Aorta (tissue), 5 donors: Measurements from ENCODE around the gene TAF10. TPM values are rescaled to one million over a fixed set of nuclear protein-coding genes. Genes with fewer than 3 reads are reported as not detected.

Experiments
- ATAC-seq: fragments of 200-7000 bp; cut with Tn5 transposase; one replicate; pipeline ENCODE4 v1.9.1; 2022; ENCODE audit warnings: moderate library complexity; ENCODE audit not compliant: low FRiP score
- DNase-seq, 2 donors: peaks; one replicate each; pipeline ENCODE4 v3.0.0-alpha.2; 2020
- H3K27ac ChIP-seq, 2 donors: one replicate each; pipeline ENCODE4 v1.5.1; 2013; ENCODE audit warnings: low read length in 2 of 2, mild to moderate bottlenecking in 2 of 2, moderate library complexity in 2 of 2, control low read depth in 1 of 2, inconsistent platforms in 1 of 2, low read depth in 1 of 2
- H3K27me3 ChIP-seq, 2 donors: one replicate each; pipeline ENCODE4 v1.6.1; 2013; ENCODE audit warnings: control low read depth in 1 of 2, low read length in 1 of 2, mild to moderate bottlenecking in 1 of 2, moderate library complexity in 1 of 2; ENCODE audit not compliant: insufficient read depth in 2 of 2, control insufficient read depth in 1 of 2
- H3K36me3 ChIP-seq, 2 donors: one replicate each; pipeline ENCODE4 v1.6.1; 2013; ENCODE audit warnings: control low read depth in 1 of 2, low read length in 1 of 2, mild to moderate bottlenecking in 1 of 2; ENCODE audit not compliant: insufficient read depth in 2 of 2, control insufficient read depth in 1 of 2
- H3K4me1 ChIP-seq, 2 donors: one replicate each; pipeline ENCODE4 v1.6.1; 2013; ENCODE audit warnings: low read length in 2 of 2, control low read depth in 1 of 2, mild to moderate bottlenecking in 1 of 2, moderate library complexity in 1 of 2; ENCODE audit not compliant: insufficient read depth in 2 of 2, control insufficient read depth in 1 of 2
- H3K4me3 ChIP-seq, 2 donors: one replicate each; pipeline ENCODE4 v1.5.1; 2013; ENCODE audit warnings: low read length in 2 of 2, control low read depth in 1 of 2, mild to moderate bottlenecking in 1 of 2
- H3K9me3 ChIP-seq: one replicate; pipeline ENCODE4 v1.6.1; 2013; ENCODE audit warnings: mild to moderate bottlenecking, low read length; ENCODE audit not compliant: control insufficient read depth
- WGBS, 2 donors: extraction: QIAGEN DNeasy Blood & Tissue Kit; methylation state at CpG; one replicate each; pipeline ENCODE4 v1.1.7; 2013; 5-methylcytosine and 5-hydroxymethylcytosine counted together
- intact Hi-C, 2 donors: fragments of 100-400 bp; cut with DNase I; formaldehyde crosslinking; loops; one replicate each; pipeline versions ENCODE4 v1.14.2 to v1.15.0; 2022
- polyA plus RNA-seq, 2 donors: library from polyadenylated mRNA; stranded (reverse); fragments of 200-250 nt; gene quantifications; one replicate each; pipeline ENCODE4 v1.2.3, GENCODE V29; 2013
- total RNA-seq, 2 donors: library from RNA; stranded (reverse); fragmentation: NEBNext Ultra II Directional; extraction: Animal tissue kit (Norgen Biotek cat#: 25700); gene quantifications; one replicate each; pipeline ENCODE4 v1.2.1, GENCODE V29; 2021
- donor health status: healthy with polysubstance abuse.
- donor health status: Bipolar disorder and iron deficiency.
- donor health status: DM: no; HTN: no; CAD: no.
- donor health status: DM: no; HTN: no; CAD: no.
- donor health status: DM: yes; HTN: yes; CAD: no.

The TAF10 gene
- total and polyA plus RNA-seq, 4 donors = 55.0 to 119 (median 93.5) TPM

DNA sequence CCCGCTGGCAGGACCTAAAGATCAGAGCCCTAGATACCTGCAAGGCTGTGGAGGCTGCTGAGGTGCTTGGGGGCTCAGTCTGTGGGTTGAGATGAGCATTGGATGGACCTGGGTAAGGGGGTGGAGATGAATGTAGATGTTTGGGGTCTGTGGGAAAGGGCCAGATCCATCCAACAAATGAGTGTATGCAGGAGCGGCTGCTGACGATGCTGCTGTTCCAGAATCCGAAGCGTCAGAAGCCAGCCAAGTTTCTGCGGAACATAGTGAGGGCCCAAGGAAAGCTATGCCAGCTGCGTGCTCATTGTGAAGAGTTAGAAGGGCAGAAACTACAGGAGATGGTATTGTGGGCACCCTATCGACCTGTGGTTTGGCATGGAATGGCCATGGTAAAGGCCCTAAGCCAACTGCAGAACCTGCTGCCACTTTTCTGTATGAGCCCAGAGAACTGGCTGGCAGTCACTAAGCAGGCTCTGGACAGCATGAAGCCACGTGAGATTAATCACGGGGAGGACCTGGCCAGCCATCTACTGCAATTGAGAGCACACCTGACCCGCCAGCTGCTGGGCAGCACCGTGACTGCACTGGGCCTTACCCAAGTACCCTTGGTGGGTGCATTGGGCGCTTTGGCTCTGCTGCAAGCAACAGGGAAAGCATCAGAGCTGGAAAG, 45.2 kb downstream of the TAF10 start:
- Histone ChIP-seq H3K27me3 (no peaks in the 10 kb centered on the region), H3K36me3 (no peaks in the 10 kb centered on the region), H3K4me1 (no peaks in the 10 kb centered on the region), H3K4me3 (no peak overlapping the region), H3K27ac (no peak overlapping the region), H3K9me3 (no peaks in the 10 kb centered on the region)
- WGBS, 2 donors = 87% methylated on average over 13 of the region's 13 CpGs
- DNase-seq (peak in 1 of 2 donors; percentile 42), ATAC-seq (no peak)
- intact Hi-C loops = no loop called here

DNA sequence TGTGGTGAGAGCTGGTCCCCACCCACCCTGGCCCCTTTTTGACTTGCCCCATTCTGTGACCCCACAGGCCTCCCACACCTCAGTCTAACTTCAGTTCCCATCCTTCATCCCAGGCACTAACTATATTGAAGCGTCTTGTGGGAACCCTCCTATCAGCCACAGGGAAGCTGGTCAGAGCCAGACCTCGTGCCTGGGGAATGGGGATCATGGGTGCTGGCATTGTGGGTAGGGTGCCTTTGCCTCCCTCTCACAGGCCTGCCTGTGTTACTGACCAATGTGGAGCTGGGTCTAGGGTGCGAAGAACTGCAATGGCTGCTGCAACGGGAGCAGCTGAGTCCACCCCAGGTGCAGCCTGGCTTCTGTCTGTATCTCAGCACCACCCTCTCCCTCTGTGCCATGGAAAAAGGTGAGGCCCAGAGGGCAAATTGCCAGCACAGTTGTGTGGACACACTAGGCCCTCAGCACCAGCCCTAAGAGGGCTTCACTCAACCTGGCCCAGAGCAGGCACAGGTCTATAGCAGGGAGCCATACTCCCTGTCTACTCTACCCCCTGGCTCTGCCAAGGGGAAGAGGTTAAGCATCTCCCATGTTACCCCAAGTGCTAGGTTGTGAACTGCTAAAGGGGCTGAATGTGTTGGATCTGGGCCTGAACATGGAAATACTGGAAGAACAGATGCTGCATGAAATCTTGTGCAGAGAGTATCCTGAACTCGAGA, 45.9 kb downstream of the TAF10 start:
- H3K9me3 ChIP-seq = no peaks in the 10 kb centered on the region
- H3K27me3 ChIP-seq = no peaks in the 10 kb centered on the region
- no peak for ATAC-seq
- H3K27ac ChIP-seq = no peak overlapping the region
- H3K4me1 ChIP-seq = no peaks in the 10 kb centered on the region
- 89 to 92% methylated on average over 5 of the region's 5 CpGs for WGBS, 2 donors
- DNase-seq = peak in 1 of 2 donors; percentile 51
- intact Hi-C loops = no loop called here
- no peak overlapping the region for H3K4me3 ChIP-seq
- H3K36me3 ChIP-seq = no peaks in the 10 kb centered on the region

DNA sequence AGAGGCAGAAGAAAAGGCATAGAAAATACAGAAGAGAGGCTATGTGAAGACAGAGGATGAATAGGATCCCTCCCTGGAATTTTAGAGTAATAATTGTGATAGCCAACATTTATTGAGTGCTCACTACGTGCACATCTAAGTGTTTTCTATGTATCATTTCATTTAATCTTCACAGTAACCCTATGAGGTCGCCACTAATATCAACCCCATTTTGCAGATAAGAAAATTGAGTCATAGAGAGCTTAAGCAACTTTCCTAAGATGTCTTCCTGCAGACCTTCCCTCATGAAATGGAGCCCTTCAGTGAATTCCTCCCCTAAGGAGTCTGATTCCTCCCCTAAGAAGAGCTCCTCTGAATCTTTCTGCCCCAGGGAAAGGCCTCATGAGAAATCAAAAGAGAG, 46.7 kb downstream of the TAF10 start:
- Histone ChIP-seq H3K27me3 (no peaks in the 10 kb centered on the region), H3K4me3 (no peak overlapping the region), H3K4me1 (no peaks in the 10 kb centered on the region), H3K36me3 (no peaks in the 10 kb centered on the region), H3K9me3 (no peaks in the 10 kb centered on the region), H3K27ac (no peak overlapping the region)
- ATAC-seq = no peak
- DNase-seq = no peak
- 71 to 97% methylated on average over 2 of the region's 2 CpGs for WGBS, 2 donors
- intact Hi-C loops = no loop called here

DNA sequence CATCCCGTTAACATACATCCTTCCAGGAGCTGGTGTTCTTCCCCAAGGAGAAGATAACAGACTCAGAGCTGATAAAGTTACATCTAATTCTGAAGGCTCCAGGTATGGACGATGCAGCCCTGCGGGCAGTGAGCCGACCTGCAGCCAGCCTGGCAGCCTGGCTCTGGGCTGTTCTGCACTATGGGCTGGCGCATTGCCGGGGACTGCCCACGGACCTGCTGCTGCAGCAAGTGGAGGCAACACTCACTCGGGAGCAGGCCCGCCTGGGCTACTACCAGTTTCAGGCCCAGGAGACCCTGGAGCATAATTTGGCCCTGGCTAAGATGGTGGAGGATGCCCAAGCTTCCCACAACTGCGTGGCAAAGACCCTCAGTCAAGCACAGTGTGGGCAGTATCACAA, 48.3 kb downstream of the TAF10 start:
- Histone ChIP-seq H3K27me3 (no peaks in the 10 kb centered on the region), H3K9me3 (no peaks in the 10 kb centered on the region), H3K4me1 (no peaks in the 10 kb centered on the region), H3K27ac (no peak overlapping the region), H3K4me3 (no peak overlapping the region), H3K36me3 (peaks cover 0 to 1% of the 10 kb centered on the region in 2 donors)
- DNase-seq = peak in 1 of 2 donors; percentile 46
- intact Hi-C loops = no loop called here
- ATAC-seq = no peak
- 94 to 96% methylated on average over 9 to 10 of the region's 10 CpGs for WGBS, 2 donors

DNA sequence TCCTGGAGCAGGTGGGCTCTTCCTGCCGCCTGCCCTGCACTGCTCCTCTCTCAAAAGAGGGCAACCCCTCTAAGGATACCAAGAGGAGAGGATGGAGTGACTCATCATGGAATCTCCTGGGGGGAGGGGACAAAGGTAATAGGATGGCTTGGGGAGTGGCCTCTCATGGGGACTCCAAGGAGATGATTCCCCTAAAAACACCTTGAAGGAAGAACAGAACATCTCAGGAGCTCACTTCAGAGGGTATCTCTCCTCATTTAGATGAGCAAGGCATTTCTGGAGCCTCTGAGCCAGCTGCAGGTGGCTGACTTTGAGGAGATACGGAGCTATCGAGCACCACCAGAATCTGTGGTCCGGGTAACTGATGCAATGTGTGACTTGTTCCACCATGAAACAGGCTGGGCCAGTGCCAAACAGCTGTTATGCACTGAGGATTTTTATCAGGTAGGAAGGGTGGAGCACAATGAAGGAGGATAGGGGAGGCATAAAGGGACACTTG, 48.8 kb downstream of the TAF10 start:
- peak in 1 of 2 donors; percentile 47 for DNase-seq

DNA sequence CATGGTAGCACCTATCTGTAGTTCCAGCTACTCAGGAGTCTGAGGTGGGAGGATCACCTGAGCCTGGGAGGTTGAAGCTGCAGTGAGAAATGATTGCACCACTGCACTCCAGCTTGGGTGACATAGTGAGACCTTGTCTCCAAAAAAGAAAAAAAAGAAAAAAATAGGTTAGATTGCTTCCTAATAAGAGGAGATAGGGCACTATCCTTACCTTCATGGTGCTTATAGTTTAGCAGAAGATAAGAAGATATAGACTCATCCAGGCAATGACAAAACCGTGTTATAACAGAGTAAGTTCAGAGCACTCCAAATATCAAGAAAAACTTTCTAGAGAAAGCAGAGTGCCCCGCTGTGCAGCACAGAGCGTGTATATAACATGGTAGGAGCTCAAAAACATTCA, 50.7 kb downstream of the TAF10 start:
- WGBS, 2 donors = 93 to 96% methylated on average over 3 of the region's 3 CpGs

More for the DNA sequence above, 48.8 kb downstream of the TAF10 start:
- no peaks in the 10 kb centered on the region for H3K4me1 ChIP-seq
- intact Hi-C loops = no loop called here
- H3K27me3 ChIP-seq = no peaks in the 10 kb centered on the region
- ATAC-seq = no peak
- no peaks in the 10 kb centered on the region for H3K9me3 ChIP-seq
- H3K27ac ChIP-seq = no peak overlapping the region
- H3K36me3 ChIP-seq = peaks cover 0 to 1% of the 10 kb centered on the region in 2 donors
- no peak overlapping the region for H3K4me3 ChIP-seq
- 93 to 97% methylated on average over 4 of the region's 4 CpGs for WGBS, 2 donors

More for the DNA sequence above, 50.7 kb downstream of the TAF10 start:
- Histone ChIP-seq H3K4me3 (no peak overlapping the region), H3K36me3 (peaks cover 0 to 5% of the 10 kb centered on the region in 2 donors), H3K27ac (no peak overlapping the region), H3K4me1 (no peaks in the 10 kb centered on the region), H3K9me3 (no peaks in the 10 kb centered on the region), H3K27me3 (no peaks in the 10 kb centered on the region)
- DNase-seq (no peak), ATAC-seq (no peak)
- intact Hi-C loops = no loop called here

Other genes starting within 250 kb of the TAF10 start
- gene SMPD1, start 221.7 kb downstream of the TAF10 start, total RNA-seq = 10 to 100 TPM; 29.2 to 40.4 TPM
- 10 to 100 TPM; 10.0 to 45.5 TPM for gene SMPD1, start 221.7 kb downstream of the TAF10 start, polyA plus RNA-seq
- gene APBB1, start 193.1 kb downstream of the TAF10 start, total RNA-seq = 10 to 100 TPM; 50.8 to 62.2 TPM
- gene APBB1, start 193.1 kb downstream of the TAF10 start, polyA plus RNA-seq = 100 to 1,000 TPM in 1 of 2 donors, 10 to 100 TPM in 1; 25.8 to 121 TPM
- 1 to 10 TPM; 3.0 to 6.0 TPM for gene HPX, start 171.2 kb downstream of the TAF10 start, total RNA-seq
- 1 to 10 TPM in 1 of 2 donors, under 1 TPM in 1; 0.50 to 1.1 TPM for gene HPX, start 171.2 kb downstream of the TAF10 start, polyA plus RNA-seq
- 10 to 100 TPM; 28.6 to 35.5 TPM for gene TRIM3, start 138.3 kb downstream of the TAF10 start, total RNA-seq
- 10 to 100 TPM; 23.5 to 44.9 TPM for gene TRIM3, start 138.3 kb downstream of the TAF10 start, polyA plus RNA-seq
- 10 to 100 TPM; 40.8 to 46.0 TPM for gene ARFIP2, start 130.9 kb downstream of the TAF10 start, total RNA-seq
- 10 to 100 TPM; 14.9 to 56.1 TPM for gene ARFIP2, start 130.9 kb downstream of the TAF10 start, polyA plus RNA-seq
- 10 to 100 TPM; 31.1 to 37.3 TPM for gene TIMM10B, start 130.7 kb downstream of the TAF10 start, total RNA-seq
- gene TIMM10B, start 130.7 kb downstream of the TAF10 start, polyA plus RNA-seq = 10 to 100 TPM; 21.0 to 39.1 TPM
- 10 to 100 TPM; 24.1 to 28.1 TPM for gene DNHD1, start 114.9 kb downstream of the TAF10 start, total RNA-seq
- gene DNHD1, start 114.9 kb downstream of the TAF10 start, polyA plus RNA-seq = 10 to 100 TPM in 1 of 2 donors, 1 to 10 TPM in 1; 1.9 to 20.5 TPM
- gene RRP8, start 8.6 kb downstream of the TAF10 start, total RNA-seq = 10 to 100 TPM; 18.8 to 22.2 TPM
- 10 to 100 TPM in 1 of 2 donors, 1 to 10 TPM in 1; 3.4 to 37.3 TPM for gene RRP8, start 8.6 kb downstream of the TAF10 start, polyA plus RNA-seq
- gene ILK, start 8.4 kb downstream of the TAF10 start, total RNA-seq = 100 to 1,000 TPM; 336 to 562 TPM
- 100 to 1,000 TPM; 287 to 526 TPM for gene ILK, start 8.4 kb downstream of the TAF10 start, polyA plus RNA-seq
- gene TPP1, start 7.2 kb upstream of the TAF10 start, total RNA-seq = 100 to 1,000 TPM in 1 of 2 donors, 10 to 100 TPM in 1; 79.5 to 125 TPM
- 10 to 100 TPM; 26.8 to 38.0 TPM for gene TPP1, start 7.2 kb upstream of the TAF10 start, polyA plus RNA-seq
- gene DCHS1, start 43.6 kb upstream of the TAF10 start, total RNA-seq = 10 to 100 TPM; 60.8 to 64.4 TPM
- gene DCHS1, start 43.6 kb upstream of the TAF10 start, polyA plus RNA-seq = 10 to 100 TPM in 1 of 2 donors, 1 to 10 TPM in 1; 1.4 to 12.4 TPM
- gene MRPL17, start 71.1 kb upstream of the TAF10 start, total RNA-seq = 10 to 100 TPM; 27.5 to 30.1 TPM
- gene MRPL17, start 71.1 kb upstream of the TAF10 start, polyA plus RNA-seq = 10 to 100 TPM; 19.3 to 22.8 TPM
- gene OR2AG2, start 159.8 kb upstream of the TAF10 start, total RNA-seq = under 1 TPM in 1 of 2 donors, not detected in 1; 0.10 TPM
- not detected for gene OR2AG2, start 159.8 kb upstream of the TAF10 start, polyA plus RNA-seq
- gene OR2AG1, start 170.8 kb upstream of the TAF10 start, total RNA-seq = not detected
- gene OR2AG1, start 170.8 kb upstream of the TAF10 start, polyA plus RNA-seq = not detected
- under 1 TPM in 1 of 2 donors, not detected in 1; 0.26 TPM for gene OR6A2, start 187.5 kb upstream of the TAF10 start, total RNA-seq
- gene OR6A2, start 187.5 kb upstream of the TAF10 start, polyA plus RNA-seq = not detected
- not detected for gene OR10A5, start 233.5 kb upstream of the TAF10 start, total RNA-seq
- not detected for gene OR10A5, start 233.5 kb upstream of the TAF10 start, polyA plus RNA-seq